GM04503 (cell line): ENCODE results near the gene DIAPH1.

ENCODE experiments used
- DNase-seq: peaks from one replicate; pipeline ENCODE4 v3.0.0-alpha.2; 2012; ENCODE audit warnings: low read depth

DIAPH1 gene

DNA sequence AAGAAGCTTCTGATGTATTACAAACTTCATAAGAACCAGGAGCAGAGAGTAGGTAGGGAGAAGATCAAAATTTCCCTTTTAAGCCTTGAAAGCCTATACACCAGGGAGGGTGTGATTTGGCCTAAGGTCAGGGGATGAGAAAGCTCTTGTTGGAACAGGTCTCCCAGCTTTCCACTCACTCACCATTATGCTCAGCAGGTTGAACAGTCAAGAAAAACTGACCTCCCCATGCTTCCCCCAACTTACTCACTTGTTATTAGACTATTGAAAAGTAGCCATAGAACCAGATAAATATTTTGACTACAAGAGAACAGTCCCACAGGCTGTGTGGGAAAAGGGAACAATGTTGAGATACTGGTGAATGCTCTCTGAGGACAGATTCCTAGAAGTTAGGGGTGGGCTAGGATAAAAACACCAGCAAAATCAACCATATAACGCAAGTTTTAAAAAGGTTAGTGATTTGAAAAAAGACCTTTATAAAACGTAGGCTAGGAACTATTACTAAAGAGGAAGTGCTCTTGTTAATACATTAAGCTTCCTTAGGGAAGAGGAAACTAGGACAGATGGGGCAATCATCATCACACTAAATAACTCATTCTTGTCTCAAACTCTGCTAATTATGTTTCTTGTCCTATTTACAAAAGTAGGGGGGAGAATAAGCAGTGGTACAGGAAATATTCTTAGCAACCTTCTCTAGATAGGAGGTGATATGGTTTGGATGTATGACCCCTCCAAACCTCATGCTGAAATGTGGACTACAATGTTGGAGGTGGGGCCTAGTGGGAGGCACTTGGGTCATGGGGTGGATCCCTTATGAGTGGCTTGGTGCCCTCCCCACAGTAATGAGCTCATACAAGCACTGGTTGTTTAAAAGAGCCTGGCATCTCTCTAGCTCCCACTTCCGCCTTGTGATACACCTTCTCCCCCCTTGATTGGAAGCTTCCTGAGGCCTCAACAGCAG lies 98.9 kb downstream of the DIAPH1 start:
- no peak for DNase-seq

GRCh38 chr5:141518618-141519015 lies 100.2 kb downstream of the DIAPH1 start:
- DNase-seq: no peak

DNA sequence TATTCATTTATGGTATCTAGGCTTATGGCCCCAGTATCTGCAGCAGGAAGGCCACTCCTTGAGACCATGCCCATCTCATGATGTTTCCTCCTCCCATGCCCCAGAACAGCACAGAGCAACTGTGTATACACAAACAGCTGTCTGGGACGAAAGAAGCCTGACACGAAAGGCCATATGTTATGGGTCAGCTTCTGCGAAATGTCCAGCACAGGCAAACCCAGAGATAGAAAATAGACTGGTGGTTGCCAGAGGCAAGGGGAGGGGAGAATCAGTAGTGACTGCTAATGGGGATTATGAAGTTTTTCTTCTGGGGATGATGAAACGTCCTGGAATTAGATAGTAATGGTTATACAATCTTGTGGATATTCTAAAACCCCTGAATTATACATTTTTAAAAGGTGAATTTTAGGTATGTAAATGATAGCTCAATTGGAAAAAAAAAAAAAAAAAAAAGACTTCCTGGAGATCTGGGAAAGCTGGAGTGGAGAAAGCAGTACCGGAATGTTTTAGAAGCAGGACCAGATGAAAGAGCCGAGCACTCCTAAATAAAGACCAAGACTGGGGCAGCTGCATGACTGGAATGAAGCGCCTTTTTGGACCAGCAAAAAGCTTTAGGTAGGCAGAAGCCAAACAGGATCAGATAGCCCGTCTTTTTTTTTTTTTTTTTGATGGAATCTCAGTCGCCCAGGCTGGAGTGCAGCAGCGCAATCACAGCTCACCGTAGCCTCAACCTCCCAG lies 100.8 kb downstream of the DIAPH1 start:
- DNase-seq: no peak

- DNase-seq: no peak
Observed at GRCh38 chr5:141517312-141517711, 101.5 kb downstream of the DIAPH1 start.

DNA sequence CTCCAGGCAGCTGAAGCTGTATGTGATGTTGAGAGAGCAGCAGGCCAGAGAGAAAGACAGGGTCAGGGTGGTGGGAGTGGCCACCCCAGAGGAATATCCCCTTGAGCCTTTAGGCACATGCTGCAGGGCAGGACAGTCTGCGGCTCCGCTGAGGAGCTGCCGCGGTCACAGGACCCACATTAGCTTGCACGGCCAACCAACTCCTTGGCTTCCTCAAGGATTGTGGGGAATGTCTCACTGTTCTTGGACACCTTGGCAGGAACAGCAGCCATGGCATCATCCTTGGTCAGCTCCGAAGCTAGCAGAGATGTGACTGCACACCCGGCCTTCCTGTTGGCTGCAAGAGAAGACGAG lies 102.2 kb downstream of the DIAPH1 start:
- DNase-seq: no peak

- DNase-seq: no peak
Observed at GRCh38 chr5:141515946-141516671, 102.7 kb downstream of the DIAPH1 start.

- DNase-seq: no peak
Observed at GRCh38 chr5:141515141-141515540, 103.7 kb downstream of the DIAPH1 start.

DNA sequence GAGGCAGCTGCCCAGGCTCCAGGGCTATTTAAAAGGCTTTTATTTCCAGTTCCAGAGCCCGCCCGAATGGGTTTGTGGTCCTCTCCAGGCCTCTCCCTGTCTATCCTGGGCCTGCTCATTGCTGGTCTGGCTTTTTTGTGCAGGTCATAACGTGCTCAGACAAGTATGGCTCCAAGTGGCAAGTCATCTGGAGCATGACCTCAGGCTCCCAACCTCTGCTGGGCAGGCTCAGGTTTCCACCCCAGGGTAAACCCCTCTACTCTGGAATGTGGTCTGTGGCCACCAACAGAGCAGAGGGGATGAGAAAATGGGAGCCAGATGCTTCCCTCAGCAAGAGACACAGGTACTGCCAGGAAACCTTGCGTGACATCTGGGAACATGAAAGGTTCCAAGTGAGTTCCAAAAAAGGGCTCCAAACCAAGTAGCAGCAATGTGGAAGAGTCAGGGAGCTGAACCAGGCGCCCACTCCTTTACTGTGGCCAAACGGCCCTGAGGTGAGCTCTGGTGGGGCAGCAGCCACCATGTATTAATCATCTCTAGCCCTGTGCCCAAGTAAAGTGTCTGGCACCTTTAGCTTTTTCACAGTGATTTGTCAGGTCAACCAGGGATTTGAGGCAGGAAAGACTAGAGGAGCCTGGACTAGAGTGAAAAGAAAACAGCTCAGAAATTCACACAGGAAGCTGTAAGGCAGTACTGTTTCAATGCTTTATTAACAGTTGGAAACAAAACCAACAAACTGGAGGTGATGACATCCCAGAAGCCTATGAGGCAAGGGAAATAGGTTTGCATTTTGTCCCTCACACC lies 104.3 kb downstream of the DIAPH1 start:
- peak; percentile 68 for DNase-seq

GRCh38 chr5:141513627-141514329 lies 105.0 kb downstream of the DIAPH1 start:
- peak; percentile 78 for DNase-seq

DNA sequence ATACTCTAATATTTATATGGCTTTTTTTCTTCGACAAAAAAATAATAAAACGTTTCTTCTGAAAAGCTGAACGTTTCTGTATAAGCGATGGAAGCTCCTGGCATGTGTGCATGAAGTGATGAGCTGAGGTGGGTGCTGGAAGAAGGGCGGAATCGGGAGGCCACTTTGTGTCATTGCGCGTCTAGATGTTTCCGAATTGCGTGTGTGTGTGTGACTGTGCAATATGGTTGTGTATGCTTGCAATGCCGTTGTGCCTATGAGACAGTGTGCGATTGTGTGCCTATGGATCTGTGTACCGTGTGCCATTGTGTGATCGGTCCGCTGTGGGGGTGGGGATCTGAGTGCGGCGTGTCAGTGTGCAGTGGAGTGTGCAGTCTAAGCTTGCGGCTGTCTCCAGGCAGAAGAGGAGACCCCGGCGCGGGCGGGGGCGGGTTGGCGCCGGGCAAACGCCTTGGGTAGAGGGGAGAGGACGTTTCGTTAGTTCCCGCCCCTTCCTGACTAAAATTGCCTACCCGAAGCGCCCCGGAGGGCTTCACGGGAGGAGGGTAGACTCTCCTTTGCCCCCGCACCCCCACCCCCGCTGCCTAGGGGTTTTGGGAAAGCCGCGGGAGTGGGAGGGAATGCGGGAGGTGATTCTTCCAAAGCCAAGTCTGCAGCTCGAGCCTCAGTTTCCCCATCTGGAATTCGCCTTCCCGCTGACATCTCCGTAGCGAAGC lies 105.7 kb downstream of the DIAPH1 start:
- no peak for DNase-seq

- DNase-seq: no peak
Observed at GRCh38 chr5:141512390-141512910, 106.3 kb downstream of the DIAPH1 start.

DNA sequence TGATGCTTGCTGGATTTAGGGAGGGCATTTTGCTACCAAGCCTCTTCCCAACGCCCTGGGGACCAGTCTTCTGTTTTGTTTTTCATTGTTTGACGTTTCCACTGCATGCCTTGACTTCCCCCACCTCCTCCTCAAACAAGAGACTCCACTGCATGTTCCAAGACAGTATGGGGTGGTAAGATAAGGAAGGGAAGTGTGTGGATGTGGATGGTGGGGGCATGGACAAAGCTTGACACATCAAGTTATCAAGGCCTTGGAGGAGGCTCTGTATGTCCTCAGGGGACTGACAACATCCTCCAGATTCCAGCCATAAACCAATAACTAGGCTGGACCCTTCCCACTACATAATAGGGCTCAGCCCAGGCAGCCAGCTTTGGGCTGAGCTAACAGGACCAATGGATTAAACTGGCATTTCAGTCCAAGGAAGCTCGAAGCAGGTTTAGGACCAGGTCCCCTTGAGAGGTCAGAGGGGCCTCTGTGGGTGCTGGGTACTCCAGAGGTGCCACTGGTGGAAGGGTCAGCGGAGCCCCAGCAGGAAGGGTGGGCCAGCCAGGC lies 107.0 kb downstream of the DIAPH1 start:
- no peak for DNase-seq

DNA sequence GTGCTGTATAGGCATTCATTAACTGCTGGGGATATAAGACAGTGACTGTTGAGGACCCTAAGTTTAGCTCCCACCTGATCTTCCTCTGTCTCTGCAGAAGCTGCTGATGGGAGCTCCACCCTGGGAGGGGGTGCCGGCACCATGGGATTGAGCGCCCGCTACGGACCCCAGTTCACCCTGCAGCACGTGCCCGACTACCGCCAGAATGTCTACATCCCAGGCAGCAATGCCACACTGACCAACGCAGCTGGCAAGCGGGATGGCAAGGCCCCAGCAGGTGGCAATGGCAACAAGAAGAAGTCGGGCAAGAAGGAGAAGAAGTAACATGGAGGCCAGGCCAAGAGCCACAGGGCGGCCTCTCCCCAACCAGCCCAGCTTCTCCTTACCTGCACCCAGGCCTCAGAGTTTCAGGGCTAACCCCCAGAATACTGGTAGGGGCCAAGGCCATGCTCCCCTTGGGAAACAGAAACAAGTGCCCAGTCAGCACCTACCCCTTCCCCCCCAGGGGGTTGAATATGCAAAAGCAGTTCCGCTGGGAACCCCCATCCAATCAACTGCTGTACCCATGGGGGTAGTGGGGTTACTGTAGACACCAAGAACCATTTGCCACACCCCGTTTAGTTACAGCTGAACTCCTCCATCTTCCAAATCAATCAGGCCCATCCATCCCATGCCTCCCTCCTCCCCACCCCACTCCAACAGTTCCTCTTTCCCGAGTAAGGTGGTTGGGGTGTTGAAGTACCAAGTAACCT lies 107.8 kb downstream of the DIAPH1 start:
- no peak for DNase-seq

- no peak for DNase-seq
Observed at GRCh38 chr5:141510160-141510559, 108.6 kb downstream of the DIAPH1 start.

- DNase-seq: peak; percentile 93
Observed at GRCh38 chr5:141508798-141509611, 109.8 kb downstream of the DIAPH1 start.

DNA sequence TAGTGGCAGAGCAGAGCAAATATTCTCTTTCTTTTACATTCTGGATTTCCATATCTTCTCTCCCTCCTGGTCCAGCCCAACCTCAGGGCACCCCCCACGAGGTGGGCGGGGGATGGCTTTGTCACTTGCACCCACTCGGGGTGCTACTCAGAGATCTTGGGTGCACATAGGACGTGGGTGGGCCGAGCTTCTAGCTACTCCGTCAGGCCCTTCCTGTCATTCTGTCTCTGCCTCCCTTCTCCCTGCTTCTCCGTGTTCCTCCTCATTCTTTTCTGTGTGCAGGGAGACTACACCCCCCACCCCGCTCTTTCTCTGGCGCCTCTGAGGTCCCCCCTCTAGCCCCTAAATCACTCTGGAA lies 110.4 kb downstream of the DIAPH1 start:
- DNase-seq: no peak

DNA sequence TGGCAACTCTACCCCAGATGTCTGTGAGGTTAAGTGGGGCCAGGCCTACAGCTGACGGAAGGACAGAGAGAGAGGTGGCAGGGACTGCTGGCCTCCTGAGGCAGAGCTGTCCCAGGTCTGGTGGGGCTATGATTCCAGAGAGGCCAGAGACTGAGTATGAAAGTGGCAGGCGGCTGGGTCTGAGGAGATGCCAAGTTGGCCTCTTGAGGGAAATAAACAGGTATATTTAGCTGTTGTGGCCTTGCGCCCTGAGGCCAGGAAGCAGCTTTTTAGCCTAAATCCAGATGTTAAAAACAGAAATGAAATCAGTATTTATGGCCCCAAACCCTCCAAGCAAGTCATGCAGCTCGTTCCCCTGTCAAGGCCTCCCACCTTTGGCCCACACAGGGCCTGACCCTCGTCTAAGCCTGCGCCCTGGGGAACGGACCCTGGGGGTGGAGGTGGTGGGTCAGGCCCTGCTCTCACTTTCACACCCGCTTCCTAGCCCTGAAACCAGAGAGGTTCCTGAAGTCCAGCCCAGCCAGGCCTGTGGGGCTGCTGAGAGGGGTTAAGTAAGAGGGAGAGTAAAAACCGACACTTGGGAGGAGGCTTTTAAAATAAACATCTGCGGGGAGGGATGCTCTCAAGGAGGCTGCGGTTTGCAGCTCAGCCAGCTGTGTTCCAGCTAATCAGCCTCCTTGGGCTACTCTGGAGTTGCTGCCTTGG lies 111.3 kb downstream of the DIAPH1 start:
- peak; percentile 68 for DNase-seq
